OCI-M2 (cell line): ENCODE data around the gene GPC4.

Experiments
- DNase-seq: peaks from one replicate; lab custom pipeline; 2025; ENCODE audit not compliant: unreplicated experiment; lab: John Stamatoyannopoulos, UW

Gene GPC4

GRCh38 chrX:133412246-133412645, 3.0 kb downstream of the GPC4 start:
- no peak for DNase-seq

DNA sequence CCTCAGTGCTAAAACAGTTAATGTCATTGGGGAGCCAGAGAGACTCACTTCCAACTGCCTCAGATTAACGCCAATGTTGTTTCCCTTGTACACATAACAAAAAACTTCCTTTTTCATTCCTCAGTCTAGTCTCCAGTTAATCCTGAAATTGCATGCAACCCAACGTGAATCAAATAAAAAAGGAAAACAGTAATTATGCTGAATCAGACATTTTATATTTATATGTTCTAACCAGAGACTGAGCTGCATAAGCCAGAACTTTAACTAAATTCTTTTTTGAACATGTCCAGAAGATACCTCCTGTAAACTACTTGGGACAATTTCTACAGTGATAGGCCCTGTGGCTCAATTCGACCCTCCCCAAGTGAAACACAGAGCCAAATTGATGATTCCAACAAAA, 4.7 kb downstream of the GPC4 start:
- DNase-seq: no peak

GRCh38 chrX:133405498-133406185, 9.6 kb downstream of the GPC4 start:
- no peak for DNase-seq

- no peak for DNase-seq
Observed at GRCh38 chrX:133403984-133404383, 11.3 kb downstream of the GPC4 start.

DNA sequence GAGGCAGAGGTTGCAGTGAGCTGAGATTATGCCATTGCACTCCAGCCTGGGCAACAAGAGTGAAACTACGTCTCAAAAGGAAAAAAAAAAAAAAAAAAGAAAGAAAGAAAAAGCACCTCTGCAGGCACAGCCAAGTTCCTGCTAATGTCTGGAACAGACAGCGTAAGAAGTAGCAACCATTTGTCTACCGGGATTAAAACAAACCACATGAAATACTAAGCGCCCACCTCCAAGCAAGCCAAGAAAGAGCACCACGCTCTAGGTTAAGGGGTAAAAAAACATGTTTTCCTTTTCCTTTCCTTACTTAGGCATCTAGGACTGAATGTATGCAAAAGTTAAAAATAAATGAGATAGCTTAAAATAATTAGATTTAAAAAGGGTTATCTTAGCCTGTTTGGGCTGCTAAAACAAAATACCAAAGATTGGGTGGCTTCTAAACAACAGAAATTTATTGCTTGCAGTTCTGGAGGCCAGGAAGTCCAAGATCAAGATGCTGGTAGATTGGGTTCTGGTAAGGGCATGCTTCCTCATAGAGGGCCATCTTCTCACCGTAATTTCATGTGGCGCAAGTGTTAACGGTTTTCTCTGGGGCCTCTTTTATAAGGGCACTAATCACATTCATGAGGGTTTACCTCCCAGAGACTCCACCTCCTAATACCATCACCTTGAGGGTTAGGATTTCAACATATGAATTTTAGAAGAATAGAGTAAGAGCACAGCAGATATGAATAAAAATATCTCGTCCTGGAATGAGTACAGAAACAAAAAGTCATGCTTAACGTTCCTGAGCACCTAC, 12.3 kb downstream of the GPC4 start:
- no peak for DNase-seq

DNA sequence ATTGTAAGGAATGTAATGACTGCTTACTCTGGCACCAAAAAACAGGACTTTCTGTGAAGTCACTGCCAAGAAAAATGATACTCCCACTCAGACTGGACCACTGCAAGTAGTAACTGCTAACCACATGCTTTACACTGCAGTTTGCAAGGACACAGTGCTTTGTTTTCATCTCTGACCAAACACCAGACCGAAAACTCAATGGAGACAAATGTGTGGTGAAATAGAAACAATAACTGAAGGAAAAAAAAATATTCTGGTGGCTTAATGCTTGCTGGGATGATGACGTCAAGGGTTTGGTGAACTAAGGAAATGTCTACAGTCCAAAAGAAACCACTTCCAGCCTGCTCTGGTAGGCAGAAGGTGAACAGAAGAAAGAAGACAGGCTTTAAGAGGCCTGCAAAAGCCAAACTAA, 13.2 kb downstream of the GPC4 start:
- no peak for DNase-seq

DNA sequence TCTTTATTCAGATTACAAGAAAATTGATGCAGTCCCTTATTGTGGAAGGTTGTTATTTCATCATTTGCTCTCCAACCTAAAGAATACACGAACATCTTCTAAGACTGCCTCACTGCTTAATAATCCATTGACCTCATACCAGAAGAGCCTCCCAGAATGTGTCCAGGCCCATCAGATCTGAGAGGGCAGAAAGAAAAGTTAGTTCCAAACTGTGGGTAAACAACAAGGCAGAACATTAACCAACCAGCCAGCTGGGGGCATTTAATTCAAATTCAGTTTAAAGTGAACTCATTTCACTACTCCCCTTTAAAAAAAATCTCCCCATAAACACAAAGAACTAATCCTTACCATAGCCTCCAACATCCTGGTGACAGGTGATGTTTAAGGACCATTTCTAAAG, 13.8 kb downstream of the GPC4 start:
- no peak for DNase-seq

GRCh38 chrX:133399411-133399810, 15.9 kb downstream of the GPC4 start:
- no peak for DNase-seq

DNA sequence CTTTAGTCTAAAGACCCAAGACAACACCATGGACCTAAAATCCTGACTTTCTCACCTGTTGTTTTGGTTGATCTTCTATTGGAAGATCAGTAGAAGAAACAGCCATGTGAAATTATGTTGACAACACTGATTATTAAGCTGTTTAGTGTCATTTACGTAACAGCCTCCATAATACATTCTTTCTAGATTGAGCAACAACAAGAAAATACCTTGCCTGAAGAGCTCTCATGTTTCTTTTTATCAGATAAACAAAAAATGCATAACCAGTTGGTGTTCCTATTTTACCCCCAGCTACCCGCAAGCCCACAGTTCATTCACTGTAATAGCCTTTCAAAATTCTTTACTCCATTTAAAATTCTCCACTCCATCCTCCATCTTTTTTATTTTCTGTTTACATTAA, 20.5 kb downstream of the GPC4 start:
- no peak for DNase-seq

DNA sequence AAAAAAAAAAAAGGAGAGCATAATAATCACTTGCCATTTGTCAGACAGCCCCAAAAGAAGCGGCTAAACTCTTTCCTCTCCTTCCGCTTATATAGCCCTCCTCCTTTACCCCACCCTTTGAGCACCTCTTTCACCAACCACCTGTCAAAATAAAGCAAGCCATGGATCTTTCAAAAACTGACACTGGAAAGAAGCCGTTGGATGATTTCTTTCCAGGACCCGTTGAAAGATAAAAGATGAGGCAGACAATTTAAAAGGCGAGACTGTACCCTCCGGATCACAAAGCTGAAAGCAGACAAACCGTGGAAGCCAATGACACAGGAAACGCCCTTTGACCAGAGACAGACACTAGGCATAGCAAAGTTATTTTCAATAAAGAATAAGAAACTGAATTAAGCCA, 22.6 kb downstream of the GPC4 start:
- DNase-seq: no peak

DNA sequence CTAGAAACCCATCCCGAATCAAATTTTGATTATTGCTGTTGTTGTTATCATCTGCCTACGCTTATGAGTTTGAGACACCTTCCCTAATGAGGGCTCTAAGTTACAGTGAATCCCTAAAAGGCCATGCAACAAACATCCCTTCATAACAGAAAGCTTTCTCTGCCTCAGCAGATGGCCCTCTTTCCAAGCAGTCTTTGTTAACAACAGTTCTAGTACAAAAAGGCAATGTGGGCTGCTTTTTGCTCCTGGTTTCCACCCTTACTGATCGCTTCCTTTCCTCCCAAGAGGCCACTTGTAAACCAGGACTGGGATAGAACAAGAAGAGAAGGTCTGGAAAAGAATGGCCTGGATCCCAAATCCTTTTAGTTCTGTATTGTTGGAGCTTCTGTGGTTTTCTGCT, 24.2 kb downstream of the GPC4 start:
- no peak for DNase-seq

- DNase-seq: no peak
Observed at GRCh38 chrX:133390676-133391075, 24.6 kb downstream of the GPC4 start.

DNA sequence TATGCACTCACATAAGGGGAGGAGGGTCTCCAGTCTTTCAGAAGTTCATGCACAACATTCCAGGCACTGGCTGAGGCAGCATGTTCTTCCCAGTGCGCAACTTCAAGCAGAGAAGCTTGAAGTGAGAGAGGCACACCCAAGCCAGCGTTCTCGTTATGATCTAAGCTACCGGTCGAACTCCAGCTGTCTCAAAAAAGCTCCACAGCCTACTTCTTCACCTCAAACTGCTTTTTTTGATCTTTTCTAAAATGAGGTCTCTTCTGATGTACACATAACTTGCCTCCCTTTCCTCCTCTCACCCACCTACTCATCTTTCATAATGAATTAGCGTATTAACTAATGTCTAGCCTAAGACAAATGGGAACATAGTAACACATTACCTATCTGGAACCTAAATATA, 25.3 kb downstream of the GPC4 start:
- no peak for DNase-seq

DNA sequence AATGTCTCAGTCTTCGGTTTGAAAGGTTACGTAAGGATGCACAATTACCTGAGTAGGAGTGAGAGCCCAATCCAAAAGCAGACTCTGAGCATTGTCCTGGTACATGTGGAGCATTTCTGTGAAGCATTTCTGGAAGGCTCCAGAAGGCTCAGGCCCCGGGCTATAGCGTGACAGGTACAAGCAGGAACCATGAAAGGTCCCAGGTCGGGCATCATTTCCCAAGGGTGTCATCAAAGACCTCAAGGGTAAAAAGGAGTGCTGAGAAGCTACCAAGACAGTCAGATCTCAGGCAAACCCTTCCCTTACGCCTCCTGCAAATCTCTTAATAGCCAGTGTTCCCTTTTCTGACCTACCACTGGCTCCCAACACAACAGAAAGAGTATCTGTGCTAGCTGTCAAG, 30.8 kb downstream of the GPC4 start:
- DNase-seq: no peak

GRCh38 chrX:133380711-133381619, 34.3 kb downstream of the GPC4 start:
- DNase-seq: no peak

DNA sequence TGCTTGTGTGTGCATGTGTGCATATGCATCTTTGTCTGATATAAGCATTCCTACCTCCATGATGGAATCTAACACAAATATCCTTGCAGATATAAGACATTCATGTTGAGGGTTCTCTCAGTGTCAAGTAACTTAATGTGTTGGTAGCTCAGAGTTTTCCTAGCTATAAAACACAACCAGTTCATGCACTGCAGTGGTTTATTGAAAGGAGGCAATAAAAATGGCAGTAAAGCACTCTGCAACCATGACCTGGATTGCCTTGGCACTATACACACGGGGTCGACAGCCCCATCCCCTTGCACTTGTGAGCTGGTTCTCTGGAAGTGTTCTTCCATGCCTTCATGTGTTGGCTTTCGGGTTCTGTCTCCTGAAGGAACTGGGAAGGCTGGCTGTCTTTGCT, 38.9 kb downstream of the GPC4 start:
- DNase-seq: no peak

DNA sequence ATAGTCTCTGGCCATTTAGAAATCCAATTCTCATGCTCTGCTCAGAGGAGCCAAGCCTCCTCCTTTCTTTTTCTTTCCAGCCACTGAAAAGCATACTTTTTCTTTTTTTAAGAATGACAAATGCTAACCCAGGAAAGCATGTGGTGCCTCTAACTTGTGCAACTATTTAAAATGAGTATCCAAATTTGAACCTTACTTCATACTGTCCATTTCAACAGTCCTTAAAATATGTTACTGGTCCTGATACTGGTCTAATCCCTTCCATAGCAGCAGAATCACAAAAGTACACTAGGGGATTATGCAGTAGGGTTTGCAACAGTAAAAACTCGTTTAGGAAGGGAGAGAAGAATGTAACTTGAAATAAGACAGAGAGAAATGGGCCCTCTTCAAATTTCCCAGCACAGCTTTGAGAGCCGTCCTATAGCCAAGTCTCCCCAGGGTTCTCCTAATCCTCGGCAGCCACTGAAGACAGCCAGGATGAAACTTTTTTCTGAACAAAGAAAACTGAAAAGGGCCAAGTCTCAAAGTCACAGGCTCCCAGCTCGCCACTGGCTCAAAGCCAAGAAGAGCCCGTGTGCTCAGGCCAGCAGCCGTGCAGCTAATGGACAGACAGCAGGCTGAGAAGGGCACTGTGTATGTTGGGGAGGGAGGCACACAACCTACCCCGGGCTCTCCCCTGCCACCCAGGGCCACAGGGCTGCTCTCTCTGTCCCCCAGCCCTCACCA, 39.5 kb downstream of the GPC4 start:
- no peak for DNase-seq

DNA sequence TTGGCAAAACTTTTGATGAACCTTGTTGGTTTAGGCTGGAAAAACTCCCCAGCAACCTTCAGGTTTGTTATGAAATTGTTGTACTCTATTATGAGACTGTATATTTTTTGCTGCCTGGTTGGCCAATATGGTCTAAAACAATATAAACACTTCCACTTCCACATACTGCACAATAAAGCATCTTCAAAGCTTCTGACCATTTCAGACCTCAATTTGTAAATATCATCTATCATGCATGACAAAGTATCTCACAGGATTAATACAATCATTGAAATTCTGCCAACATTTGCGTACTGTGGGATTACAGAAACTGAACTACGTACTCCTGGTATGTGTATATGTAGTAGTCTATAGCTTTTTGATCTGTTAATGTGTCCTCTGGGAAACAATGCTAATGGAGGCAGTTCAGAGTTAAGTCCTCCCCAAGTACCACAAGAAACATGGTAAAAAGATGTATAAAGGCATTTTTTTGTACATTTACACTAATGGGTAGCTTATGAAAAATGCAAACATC, 40.4 kb downstream of the GPC4 start:
- no peak for DNase-seq

GRCh38 chrX:133373386-133374079, 41.8 kb downstream of the GPC4 start:
- DNase-seq: no peak

DNA sequence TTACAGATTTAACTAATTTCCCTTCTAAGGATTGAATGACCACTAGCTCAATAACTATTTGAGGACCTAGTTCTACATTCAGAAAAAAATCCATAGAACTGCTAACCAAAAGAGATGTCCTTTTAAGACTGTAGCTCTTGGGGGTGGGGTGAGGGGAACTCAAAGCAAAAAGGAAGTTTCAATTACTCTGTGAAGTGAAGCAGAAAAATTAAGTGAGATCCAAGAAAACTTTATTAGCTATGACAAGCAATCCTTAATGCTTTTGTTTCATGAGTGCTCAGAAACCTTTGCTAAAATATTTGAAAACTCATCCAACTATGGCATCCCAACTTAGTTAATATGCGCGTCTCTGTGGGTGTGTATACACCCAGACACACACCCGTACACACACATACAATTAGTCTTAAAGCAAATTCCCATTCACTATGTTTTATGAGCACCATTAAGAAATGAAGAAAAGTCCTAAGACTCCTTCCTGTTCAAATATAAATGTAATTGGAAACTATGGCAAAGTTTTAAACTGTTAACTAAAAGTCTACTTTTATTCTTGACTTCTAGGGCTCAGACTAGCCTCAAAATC, 44.5 kb downstream of the GPC4 start:
- DNase-seq: no peak
